Left ventricle myocardium superior (tissue), 1 donor: ENCODE data around the gene ITGA7. TPM values are rescaled to one million over a fixed set of nuclear protein-coding genes. Genes with fewer than 3 reads are reported as not detected.
A peak's percentile ranks its signal among the peaks of the same experiment; 100 is the strongest.
"Not testable (repeated sequence)": the region's sequence is repeated elsewhere in the genome, so short reads cannot be mapped to it uniquely, and the experiment has no call there.

Experiments used
- ATAC-seq: fragments of 200-7000 bp; cut with Tn5 transposase; one replicate; pipeline ENCODE4 v1.9.1; 2020; ENCODE audit warnings: mild to moderate bottlenecking, moderate library complexity
- DNase-seq: peaks from one replicate; pipeline ENCODE4 v3.0.0-alpha.2; 2020
- intact Hi-C: fragments of 100-400 bp; cut with micrococcal nuclease; formaldehyde crosslinking; loops from one replicate; pipeline ENCODE4 v1.11.0; 2022
- total RNA-seq: library from RNA; stranded (reverse); fragmentation: NEBNext Ultra II Directional; extraction: Animal tissue kit (Norgen Biotek cat#: 25700); gene quantifications from one replicate; pipeline ENCODE4 v1.2.1, GENCODE V29; 2021
- donor health status: DM: no; HTN: yes; CAD: no; lungs with severe emphysema.

Gene ITGA7
- total RNA-seq, 1 donor from 2014 or later: 488 TPM

GRCh38 chr12:55664826-55665225 lies 42.9 kb downstream of the ITGA7 start:
- ATAC-seq: no peak
- no peak for DNase-seq
- intact Hi-C loops: no loop called here

- ATAC-seq (no peak), DNase-seq (no peak)
- intact Hi-C loops: no loop called here
These were observed 44.3 kb downstream of the ITGA7 start for GRCh38 chr12:55663391-55663790.

DNA sequence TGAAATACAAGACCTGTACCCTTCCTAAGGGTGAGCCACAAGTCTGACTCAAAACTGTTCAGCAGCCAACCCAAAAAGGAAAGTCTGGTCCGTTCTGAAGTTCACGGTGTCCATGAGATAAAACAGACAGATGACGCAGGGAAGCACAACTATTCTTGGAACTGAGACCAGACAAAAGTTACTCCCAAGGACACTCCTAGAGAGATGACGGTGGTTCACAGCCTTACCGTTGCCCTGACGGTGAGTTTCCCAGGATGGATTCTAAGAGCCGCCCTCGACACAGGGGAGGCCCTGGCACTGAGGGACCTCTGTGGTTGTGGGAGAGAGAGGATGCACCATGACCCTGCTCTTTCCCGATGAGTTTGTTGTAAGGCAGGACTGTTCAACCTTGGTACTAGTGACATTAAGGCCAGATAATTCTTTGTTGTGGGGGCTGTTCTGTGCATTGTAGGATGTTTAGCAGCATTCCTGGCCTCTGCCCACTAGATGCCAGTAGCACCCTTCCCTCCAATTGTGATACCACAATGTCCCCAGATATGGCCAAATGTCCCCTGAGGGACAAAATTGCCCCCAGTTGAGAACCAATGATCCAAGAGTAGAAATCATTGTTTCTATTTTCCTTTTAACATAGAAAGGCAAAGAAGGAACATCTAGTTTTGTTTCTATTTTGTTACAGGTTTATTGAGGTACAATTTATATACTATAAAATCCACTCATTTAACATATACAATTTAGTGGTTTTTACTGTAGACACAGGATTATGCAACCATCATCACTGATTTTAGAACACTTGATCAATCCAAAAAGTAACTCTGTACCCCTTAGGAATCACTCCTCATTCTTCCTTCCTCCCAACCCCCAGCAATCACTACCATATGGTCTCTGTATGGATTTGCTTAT lies 48.0 kb downstream of the ITGA7 start:
- intact Hi-C loops: no loop called here
- ATAC-seq (peak; percentile 90), DNase-seq (peak; percentile 52)

- ATAC-seq (peak; percentile 44), DNase-seq (no peak)
- intact Hi-C loops: no loop called here
These were observed 48.9 kb downstream of the ITGA7 start for GRCh38 chr12:55658635-55659391.

DNA sequence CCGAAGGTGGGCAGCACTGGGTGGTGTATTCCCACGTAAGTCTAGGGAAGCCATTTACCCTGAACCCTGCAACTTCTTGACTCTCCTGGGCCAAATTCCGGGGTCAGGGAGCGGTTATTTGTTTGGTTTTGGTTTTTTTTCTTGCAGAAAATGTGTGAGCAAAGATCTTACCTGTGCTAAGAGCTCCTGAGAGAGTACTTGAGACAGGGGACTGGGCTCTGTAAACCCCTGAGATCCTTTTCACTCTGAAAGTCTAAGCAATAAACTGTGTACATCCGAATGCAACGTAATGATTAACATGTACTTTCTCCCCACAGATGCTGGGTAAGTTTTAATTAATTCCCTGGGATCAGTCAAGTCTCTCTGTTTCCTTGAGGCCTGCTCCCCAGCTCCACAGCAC lies 49.5 kb downstream of the ITGA7 start:
- intact Hi-C loops: no loop called here
- no peak for DNase-seq
- ATAC-seq: no peak

DNA sequence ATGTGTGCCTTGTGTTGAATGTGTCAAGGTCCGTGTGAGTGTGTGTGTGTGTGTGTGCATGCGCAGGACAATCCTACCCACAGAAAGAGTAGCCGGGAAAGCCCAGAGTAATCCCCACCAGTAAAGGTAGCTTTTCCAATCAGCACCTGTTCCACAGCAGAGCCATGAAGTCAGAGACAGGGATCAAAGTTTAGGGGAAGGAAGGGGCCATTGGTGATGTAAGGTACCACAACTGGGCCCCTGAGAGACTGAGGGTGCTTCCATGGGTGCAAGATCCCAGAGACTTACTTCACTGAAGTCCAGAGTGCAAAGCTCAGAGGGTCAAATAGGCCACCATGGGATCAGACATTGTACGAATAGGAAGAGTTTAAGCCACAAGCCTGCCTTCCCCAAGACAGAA lies 50.5 kb downstream of the ITGA7 start:
- intact Hi-C loops: no loop called here
- no peak for DNase-seq
- no peak for ATAC-seq

DNA sequence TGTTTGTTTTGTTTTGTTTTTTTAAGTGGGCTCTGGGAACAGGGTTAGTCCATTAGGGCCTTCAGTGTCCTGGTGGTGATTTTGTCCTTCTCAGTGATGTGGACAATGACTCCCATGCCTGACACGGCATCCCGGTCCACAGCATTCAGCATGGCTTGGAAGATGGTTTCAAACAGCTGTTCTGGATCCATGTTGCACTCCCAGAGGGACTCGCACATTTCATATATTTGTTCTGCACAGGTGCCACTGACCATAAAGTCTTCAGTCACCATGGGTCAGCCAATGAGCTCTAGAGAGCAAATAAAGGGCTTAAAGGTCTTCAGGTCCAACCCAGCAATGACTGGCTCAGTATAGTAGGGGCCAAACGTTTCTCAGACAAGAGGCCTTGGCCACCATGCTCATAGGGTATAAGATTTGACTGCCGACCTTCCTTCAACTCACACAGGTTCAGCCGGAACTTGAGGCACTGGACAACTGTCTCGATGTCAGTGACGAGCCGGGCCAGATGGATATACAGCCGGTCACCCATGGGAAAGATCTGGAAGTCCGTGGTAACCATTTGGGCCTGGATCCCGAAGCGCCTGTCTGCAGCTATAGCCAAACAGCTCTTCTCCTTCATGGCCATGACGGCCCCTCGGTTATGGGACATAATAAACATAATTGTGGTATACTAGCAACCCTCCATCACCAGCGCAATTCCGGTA lies 53.0 kb downstream of the ITGA7 start:
- ATAC-seq (no peak), DNase-seq (no peak)
- intact Hi-C loops: no loop called here

DNA sequence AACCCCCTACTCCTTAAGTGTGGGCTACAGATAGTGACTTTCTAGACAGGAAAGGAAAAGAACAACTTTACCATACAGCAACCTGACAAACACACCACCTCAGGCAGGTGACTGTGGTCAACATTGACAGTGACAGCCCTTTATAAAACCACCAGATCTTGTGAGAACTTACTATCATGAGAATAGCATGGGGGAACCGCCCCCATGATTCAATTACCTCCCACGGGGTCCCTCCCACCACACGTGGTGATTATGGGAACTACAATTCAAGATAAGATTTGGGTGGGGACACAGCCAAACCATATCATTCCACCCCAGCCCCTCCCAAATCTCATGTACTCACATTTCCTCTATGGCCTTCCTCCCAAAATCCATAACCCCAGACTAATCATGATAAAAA lies 54.7 kb downstream of the ITGA7 start:
- intact Hi-C loops: no loop called here
- ATAC-seq: no peak
- DNase-seq: no peak

DNA sequence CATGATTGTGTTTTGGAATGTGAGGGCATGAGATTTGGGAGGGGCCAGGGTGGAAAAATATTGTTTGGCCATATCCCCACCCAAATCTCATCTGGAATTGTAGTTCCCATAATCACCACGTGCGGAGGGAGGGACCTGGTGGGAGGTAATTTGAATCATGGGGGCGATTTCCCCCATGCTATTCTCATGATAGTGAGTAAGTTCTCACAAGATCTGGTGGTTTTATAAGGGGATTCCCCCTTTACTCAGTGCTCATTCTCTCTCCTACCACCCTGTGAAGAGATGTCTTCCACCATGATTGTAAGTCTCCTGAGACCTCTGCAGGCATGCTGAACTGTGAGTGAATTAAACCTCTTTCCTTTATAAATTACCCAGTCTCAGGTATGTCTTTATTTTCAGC lies 55.4 kb downstream of the ITGA7 start:
- DNase-seq (no peak), ATAC-seq (no peak)
- intact Hi-C loops: no loop called here

DNA sequence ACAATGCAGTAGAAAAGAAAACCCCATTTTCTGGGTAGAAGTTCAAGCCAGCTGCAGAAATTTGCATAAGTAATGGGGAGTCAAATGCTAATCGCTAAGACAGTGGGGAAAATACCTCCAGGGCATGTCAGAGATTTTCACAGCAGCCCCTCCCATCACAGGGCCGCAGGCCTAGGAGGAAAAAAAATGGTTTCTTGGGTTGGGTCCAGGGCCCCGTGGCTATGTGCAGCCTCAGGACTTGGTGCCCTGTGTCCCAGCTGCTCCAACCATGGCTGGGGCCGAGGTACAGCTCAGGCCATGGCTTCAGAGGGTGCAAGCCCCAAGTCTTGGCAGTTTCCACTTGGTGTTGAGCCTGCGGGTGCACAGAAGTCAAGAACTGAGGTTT lies 56.4 kb downstream of the ITGA7 start:
- intact Hi-C loops: no loop called here
- no peak for DNase-seq
- no peak for ATAC-seq

DNA sequence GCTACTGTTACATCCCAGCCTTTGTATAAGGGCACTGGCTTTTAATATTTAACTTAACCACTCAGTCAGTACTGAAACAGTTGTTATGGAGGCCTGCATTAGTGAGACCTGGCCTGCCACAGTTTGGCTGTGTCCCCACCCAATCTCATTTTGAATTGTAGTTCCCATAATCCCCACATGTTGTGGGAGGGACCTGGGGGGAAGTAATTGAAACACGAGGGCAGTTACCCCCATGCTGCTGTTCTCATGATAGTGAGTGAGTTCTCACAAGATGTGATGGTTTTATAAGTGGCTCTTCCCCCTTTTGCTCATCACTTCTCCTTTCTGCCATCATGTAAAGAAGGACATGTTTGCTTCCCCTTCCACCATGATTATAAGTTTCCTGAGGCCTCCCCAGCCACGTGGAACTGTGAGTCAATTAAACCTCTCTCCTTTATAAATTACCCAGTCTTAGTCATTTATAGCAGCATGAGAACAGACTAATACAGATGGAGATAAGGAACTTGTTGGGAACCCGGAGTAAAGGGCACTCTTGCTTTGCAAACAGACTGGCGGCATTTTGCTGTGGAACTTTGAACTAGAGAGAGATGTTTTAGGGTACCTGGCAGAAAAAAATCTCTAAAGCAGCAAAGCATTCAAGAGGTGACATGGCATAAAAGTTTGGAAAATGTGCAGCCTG lies 56.9 kb downstream of the ITGA7 start:
- DNase-seq, ATAC-seq, intact Hi-C loops: not testable (repeated sequence)

DNA sequence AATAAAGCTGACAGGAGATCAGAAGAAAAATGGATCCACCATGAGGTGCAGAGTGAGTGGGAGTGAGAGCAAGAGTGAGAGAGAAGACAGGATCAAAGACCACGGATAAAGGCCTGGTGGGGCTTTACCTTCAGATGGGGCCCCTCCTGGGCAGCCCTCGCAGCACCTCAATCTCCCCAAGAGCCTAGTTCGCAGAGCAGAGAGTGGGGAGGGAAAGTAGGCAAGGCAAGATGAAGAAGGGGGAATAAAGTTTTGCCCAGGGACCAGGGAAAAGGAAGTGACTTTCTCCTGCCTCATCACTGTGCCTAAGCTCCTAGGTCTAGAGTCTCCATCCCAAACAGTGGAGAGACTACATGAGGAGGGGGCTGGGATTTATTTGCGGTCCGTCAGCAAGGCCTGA lies 60.7 kb downstream of the ITGA7 start:
- DNase-seq (no peak), ATAC-seq (no peak)
- intact Hi-C loops: no loop called here

DNA sequence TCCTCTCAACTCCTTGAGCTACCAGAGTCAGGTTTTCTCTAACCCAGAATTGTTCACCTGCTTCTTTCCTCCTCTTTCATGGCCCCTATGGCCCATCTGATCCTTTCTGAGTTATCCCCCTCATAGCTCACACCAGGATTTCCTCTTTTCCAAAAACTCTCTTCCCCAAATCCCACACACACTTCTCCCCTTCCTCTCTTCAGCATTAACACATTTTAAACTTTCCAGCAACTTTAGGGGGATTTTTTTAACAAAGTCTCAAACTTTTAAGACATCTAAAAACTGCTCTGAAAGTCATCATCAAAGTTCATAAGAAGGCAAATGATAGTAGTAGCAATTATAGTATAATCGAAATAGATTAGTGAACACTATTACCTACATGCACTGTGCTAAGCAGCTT lies 63.1 kb downstream of the ITGA7 start:
- intact Hi-C loops: no loop called here
- no peak for DNase-seq
- no peak for ATAC-seq

GRCh38 chr12:55642669-55643068 lies 65.0 kb downstream of the ITGA7 start:
- no peak for ATAC-seq
- intact Hi-C loops: no loop called here

DNA sequence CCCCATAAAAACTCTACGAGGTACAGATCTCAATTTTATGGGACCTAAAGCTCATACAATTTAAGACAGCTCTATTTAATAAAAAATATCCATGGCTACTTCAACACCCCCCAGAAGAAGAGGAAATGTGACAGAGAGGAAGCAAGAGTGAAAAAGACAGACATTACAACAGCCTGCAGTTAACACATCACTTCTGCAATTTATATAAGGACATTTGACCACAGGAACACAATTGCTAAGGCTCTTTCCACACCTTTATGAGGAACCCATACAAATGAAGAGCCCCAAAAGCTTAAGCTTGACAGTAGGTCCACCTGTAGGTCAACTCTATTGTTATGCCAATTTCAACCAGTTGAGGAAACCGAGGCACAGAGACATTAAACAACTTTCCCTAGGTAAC lies 65.4 kb downstream of the ITGA7 start:
- DNase-seq (no peak), ATAC-seq (peak; percentile 4)
- intact Hi-C loops: no loop called here

More at GRCh38 chr12:55642669-55643068, 65.0 kb downstream of the ITGA7 start:
- no peak for DNase-seq

- DNase-seq (no peak), ATAC-seq (no peak)
- intact Hi-C loops: no loop called here
These were observed 66.1 kb downstream of the ITGA7 start for GRCh38 chr12:55641595-55641994.

GRCh38 chr12:55637467-55637866 lies 70.2 kb downstream of the ITGA7 start:
- intact Hi-C loops: no loop called here
- ATAC-seq (no peak), DNase-seq (no peak)

DNA sequence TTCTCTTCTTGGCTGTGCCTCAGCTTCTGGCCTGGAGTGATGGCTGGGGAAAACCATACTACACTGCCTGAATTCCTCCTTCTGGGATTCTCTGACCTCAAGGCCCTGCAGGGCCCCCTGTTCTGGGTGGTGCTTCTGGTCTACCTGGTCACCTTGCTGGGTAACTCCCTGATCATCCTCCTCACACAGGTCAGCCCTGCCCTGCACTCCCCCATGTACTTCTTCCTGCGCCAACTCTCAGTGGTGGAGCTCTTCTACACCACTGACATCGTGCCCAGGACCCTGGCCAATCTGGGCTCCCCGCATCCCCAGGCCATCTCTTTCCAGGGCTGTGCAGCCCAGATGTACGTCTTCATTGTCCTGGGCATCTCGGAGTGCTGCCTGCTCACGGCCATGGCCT lies 70.9 kb downstream of the ITGA7 start, which contains the start of gene OR10P1:
Gene OR10P1 (plus strand): TSS at position 40 of the 400 bp plus-strand sequence. CDS start 0 bp downstream, at position 40.
- ATAC-seq: no peak
- intact Hi-C loops: no loop called here
- no peak for DNase-seq

DNA sequence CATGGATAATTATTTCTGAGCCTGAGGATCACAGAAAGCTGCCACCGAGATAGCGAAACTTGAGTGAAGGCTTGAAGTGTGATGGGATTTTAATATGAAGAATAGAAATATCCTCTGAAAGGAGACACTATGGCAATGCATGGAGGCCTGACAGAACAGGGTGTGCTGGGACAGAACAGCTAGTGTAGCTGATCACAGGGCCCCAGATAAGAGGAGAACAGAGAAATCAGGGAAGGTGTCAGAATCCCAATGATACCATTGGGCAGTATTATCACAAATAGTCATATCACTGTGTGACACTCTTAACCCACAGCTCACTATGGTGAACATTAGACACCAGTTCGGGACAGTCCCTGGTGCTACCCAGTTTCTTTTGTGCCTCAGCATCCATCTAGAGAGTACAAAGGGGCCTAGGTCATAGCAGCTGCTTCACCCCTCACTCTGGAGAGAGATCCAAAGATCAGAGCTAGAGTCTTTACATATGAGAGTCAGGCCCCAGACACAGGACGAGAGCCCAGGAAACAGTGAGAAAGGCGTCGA lies 71.5 kb downstream of the ITGA7 start:
- peak; percentile 89 for ATAC-seq
- no peak for DNase-seq
- intact Hi-C loops: no loop called here
